K562 (cell line): ENCODE measurements around the gene BACE1. TPM values are rescaled to one million over a fixed set of nuclear protein-coding genes. Genes with fewer than 3 reads are reported as not detected.

Experiments
- BMI1 ChIP-seq: fragments of 150-350 bp; IDR thresholded peaks from 2 replicates; pipeline ENCODE4 v1.6.1; 2014; ENCODE audit warnings: low read length
- BRCA1 ChIP-seq, 2 experiments: fragments of 450-650 bp in 1 of 2; sonication (generic) in 1 of 2; formaldehyde crosslinking in 1 of 2; IDR thresholded peaks; 2 replicates each; pipeline versions ENCODE4 v1.5.0 to v1.6.1; 2017 to 2020; ENCODE audit warnings: mild to moderate bottlenecking in 1 of 2, missing genetic modification reagents in 1 of 2
- E2F3 ChIP-seq: fragments of 250-450 bp; sonication (Bioruptor Pico); IDR thresholded peaks from 2 replicates; pipeline ENCODE4 v1.4.0; 2020; ENCODE audit warnings: mild to moderate bottlenecking
- ESRRB ChIP-seq: fragments of 250-450 bp; sonication (Bioruptor Pico); IDR thresholded peaks from 2 replicates; pipeline ENCODE4 v1.5.0; 2020; ENCODE audit warnings: mild to moderate bottlenecking, moderate library complexity, borderline replicate concordance
- ETS2 ChIP-seq: IDR thresholded peaks from 2 replicates; pipeline ENCODE4 v1.6.1; 2016; ENCODE audit warnings: borderline replicate concordance, missing genetic modification characterization, mild to moderate bottlenecking, moderate library complexity, missing compliant biosample characterization; ENCODE audit not compliant: poor library complexity, severe bottlenecking
- POLR2A ChIP-seq: fragments of 450-650 bp; conservative IDR thresholded peaks from 2 replicates; pipeline ENCODE4 v1.6.1; 2016
- RB1 ChIP-seq: fragments of 450-650 bp; IDR thresholded peaks from 2 replicates; pipeline ENCODE4 v1.6.1; 2017; ENCODE audit warnings: low read depth, mild to moderate bottlenecking
- SMAD2 ChIP-seq: fragments of 150-350 bp; IDR thresholded peaks from 2 replicates; pipeline ENCODE4 v1.6.1; 2014; ENCODE audit warnings: low read depth, mild to moderate bottlenecking, low read length
- TAF15 ChIP-seq: fragments of 200-400 bp; formaldehyde crosslinking; IDR thresholded peaks from 2 replicates; pipeline ENCODE4 v1.6.1; 2017; ENCODE audit warnings: mild to moderate bottlenecking, low read depth, low read length, moderate library complexity
- TCF7 ChIP-seq: sonication (generic); IDR thresholded peaks from 2 replicates; pipeline ENCODE4 v1.6.1; 2016; ENCODE audit warnings: antibody characterized with exemption, borderline replicate concordance
- ZFPM2 ChIP-seq: fragments of 250-450 bp; sonication (Bioruptor Pico); IDR thresholded peaks from 2 replicates; pipeline ENCODE4 v1.5.1; 2022; ENCODE audit warnings: mild to moderate bottlenecking
- ZNF121 ChIP-seq: sonication (generic); formaldehyde crosslinking; conservative IDR thresholded peaks from 2 replicates; pipeline ENCODE4 v1.8.0; 2022; ENCODE audit warnings: missing genetic modification reagents
- ZNF507 ChIP-seq: conservative IDR thresholded peaks from 2 replicates; pipeline ENCODE4 v1.6.1; 2017; ENCODE audit warnings: missing genetic modification characterization, missing compliant biosample characterization
- polyA plus RNA-seq, 8 experiments: library from polyadenylated mRNA; depleted of rRNA in 4 of 8; stranded (reverse) in 5 of 8; unstranded in 3 of 8; fragments of >200 nt; fragmentation: Nextera tagmentation in 2 of 8; fragmentation: Illumina TruSeq in 1 of 8; extraction: Ambion mirVana in 2 of 8; extraction: Trizol in 1 of 8; gene quantifications; 2 replicates each; pipeline versions ENCODE4 v1.2.1 to v1.2.3, GENCODE V29; 2011 to 2014; ENCODE audit warnings: inconsistent platforms in 1 of 8, missing spikeins in 1 of 8
- total RNA-seq, 7 experiments: library from RNA; depleted of rRNA in 6 of 7; stranded (reverse); fragments of >200 nt in 6 of 7; fragmentation: Illumina TruSeq in 2 of 7; extraction: Trizol in 2 of 7; gene quantifications; 2 replicates each; pipeline versions ENCODE4 v1.2.1 to v1.2.3, GENCODE V29; 2011 to 2021; ENCODE audit warnings: low replicate concordance in 1 of 7
- TF ChIP-seq, protein P1 (sequence below): sonication (generic); formaldehyde crosslinking; IDR thresholded peaks from 2 replicates; pipeline ENCODE4 v1.8.0; 2022; ENCODE audit warnings: mild to moderate bottlenecking, missing genetic modification reagents
- TF ChIP-seq, protein P2 (sequence below): fragments of 450-650 bp; IDR thresholded peaks from 2 replicates; pipeline ENCODE4 v1.6.1; 2016; ENCODE audit warnings: low read depth

Gene BACE1
- total and polyA plus RNA-seq, 9 of the 15 experiments (the other 6 are each of a cell fraction or from before 2014, with no cell fraction given), result 0.01 to 0.25 (median 0.16) TPM; not detected in 5

DNA sequence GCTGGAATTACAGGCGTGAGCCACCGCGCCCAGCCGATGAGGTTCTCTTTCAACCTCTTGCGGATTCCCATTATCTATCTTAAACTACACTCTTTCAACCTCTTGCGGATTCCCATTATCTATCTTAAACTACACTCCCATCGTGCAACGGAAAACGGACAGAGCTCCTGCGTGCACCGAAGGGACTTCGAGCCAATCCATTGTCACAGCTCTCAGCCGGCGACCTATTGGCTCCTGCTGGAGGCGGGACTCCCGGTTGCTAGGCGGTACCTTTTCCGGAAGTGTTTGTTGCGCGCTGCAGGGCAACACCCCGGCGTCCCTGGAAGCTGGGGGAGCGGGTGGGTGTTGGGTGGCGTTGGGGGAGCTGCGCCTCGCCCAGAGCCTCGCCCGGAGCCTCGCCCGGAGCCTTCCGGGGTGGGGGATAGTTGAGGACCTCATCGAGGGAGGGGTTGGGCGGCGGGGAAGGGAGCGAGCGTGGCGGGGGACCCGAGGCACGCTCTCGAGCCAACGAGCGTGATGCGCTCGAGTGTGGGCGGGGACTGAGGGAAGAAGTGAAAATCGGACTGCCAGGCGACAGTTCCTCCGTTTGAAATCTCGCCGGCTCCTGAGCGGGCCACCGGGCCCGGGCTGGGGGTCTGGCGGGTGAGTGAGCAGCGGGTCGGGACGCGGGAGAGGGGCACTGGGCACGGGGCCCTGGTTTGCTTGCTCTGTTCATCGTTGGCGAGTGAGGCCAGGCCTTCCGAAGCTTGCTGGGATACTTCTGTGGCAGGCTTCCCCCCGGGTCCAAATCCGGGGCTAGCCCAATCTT is 11.7 kb upstream of the BACE1 start, which contains the start of gene CEP164 (continued):
- TF ChIP-seq, protein P1, sequence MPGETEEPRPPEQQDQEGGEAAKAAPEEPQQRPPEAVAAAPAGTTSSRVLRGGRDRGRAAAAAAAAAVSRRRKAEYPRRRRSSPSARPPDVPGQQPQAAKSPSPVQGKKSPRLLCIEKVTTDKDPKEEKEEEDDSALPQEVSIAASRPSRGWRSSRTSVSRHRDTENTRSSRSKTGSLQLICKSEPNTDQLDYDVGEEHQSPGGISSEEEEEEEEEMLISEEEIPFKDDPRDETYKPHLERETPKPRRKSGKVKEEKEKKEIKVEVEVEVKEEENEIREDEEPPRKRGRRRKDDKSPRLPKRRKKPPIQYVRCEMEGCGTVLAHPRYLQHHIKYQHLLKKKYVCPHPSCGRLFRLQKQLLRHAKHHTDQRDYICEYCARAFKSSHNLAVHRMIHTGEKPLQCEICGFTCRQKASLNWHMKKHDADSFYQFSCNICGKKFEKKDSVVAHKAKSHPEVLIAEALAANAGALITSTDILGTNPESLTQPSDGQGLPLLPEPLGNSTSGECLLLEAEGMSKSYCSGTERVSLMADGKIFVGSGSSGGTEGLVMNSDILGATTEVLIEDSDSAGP, result no peak
- TF ChIP-seq, protein P2, sequence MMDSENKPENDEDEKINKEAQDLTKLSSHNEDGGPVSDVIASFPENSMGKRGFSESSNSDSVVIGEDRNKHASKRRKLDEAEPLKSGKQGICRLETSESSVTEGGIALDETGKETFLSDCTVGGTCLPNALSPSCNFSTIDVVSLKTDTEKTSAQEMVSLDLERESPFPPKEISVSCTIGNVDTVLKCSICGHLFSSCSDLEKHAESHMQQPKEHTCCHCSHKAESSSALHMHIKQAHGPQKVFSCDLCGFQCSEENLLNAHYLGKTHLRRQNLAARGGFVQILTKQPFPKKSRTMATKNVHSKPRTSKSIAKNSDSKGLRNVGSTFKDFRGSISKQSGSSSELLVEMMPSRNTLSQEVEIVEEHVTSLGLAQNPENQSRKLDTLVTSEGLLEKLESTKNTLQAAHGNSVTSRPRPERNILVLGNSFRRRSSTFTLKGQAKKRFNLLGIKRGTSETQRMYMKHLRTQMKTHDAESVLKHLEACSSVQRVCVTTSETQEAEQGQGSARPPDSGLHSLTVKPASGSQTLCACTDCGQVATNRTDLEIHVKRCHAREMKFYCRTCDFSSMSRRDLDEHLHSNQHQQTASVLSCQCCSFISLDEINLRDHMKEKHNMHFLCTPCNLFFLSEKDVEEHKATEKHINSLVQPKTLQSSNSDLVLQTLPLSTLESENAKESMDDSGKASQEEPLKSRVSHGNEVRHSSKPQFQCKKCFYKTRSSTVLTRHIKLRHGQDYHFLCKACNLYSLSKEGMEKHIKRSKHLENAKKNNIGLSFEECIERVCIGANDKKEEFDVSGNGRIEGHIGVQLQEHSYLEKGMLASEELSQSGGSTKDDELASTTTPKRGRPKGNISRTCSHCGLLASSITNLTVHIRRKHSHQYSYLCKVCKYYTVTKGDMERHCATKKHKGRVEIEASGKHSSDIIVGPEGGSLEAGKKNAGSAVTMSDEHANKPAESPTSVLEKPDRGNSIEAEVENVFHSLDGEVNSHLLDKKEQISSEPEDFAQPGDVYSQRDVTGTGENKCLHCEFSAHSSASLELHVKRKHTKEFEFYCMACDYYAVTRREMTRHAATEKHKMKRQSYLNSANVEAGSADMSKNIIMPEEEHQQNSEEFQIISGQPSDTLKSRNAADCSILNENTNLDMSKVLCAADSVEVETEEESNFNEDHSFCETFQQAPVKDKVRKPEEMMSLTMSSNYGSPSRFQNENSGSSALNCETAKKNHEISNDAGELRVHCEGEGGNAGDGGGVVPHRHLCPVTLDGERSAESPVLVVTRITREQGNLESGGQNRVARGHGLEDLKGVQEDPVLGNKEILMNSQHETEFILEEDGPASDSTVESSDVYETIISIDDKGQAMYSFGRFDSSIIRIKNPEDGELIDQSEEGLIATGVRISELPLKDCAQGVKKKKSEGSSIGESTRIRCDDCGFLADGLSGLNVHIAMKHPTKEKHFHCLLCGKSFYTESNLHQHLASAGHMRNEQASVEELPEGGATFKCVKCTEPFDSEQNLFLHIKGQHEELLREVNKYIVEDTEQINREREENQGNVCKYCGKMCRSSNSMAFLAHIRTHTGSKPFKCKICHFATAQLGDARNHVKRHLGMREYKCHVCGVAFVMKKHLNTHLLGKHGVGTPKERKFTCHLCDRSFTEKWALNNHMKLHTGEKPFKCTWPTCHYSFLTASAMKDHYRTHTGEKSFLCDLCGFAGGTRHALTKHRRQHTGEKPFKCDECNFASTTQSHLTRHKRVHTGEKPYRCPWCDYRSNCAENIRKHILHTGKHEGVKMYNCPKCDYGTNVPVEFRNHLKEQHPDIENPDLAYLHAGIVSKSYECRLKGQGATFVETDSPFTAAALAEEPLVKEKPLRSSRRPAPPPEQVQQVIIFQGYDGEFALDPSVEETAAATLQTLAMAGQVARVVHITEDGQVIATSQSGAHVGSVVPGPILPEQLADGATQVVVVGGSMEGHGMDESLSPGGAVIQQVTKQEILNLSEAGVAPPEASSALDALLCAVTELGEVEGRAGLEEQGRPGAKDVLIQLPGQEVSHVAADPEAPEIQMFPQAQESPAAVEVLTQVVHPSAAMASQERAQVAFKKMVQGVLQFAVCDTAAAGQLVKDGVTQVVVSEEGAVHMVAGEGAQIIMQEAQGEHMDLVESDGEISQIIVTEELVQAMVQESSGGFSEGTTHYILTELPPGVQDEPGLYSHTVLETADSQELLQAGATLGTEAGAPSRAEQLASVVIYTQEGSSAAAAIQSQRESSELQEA, result no peak
- TF ChIP-seq TCF7, result no peak
- no peak for TF ChIP-seq ETS2 (tag)
- TF ChIP-seq ZNF121 (CRISPR knock-in tag), result no peak
- TF ChIP-seq POLR2A, result peak; percentile 79
- TF ChIP-seq E2F3 (CRISPR knock-in tag), result 0 out of 2 replicates have a peak, but pooled peaks have one; percentile 25
- TF ChIP-seq BRCA1 (IDR thresholded peaks at IDR 0.05), result no peak
- no peak for TF ChIP-seq BRCA1 (CRISPR knock-in tag; IDR thresholded peaks at IDR 0.05)
- no peak for TF ChIP-seq ZFPM2 (CRISPR knock-in tag)
- TF ChIP-seq RB1, result 0 out of 2 replicates have a peak, but pooled peaks have one; percentile 39
- no peak for TF ChIP-seq ZNF507 (tag)
- no peak for TF ChIP-seq TAF15
- 0 out of 2 replicates have a peak, but pooled peaks have one; percentile 24 for TF ChIP-seq BMI1
- TF ChIP-seq ESRRB (CRISPR knock-in tag), result no peak
- TF ChIP-seq SMAD2, result no peak
